Measurements from ENCODE around the gene ATP6V1E1. TPM values are rescaled to one million over a fixed set of nuclear protein-coding genes. Genes with fewer than 3 reads are reported as not detected.
"Not testable (repeated sequence)": the region's sequence is repeated elsewhere in the genome, so short reads cannot be mapped to it uniquely, and the experiment has no call there.

The ATP6V1E1 gene
- polyA plus RNA-seq, 3 donors from 2014 or later: 128 to 163 (median 141) TPM

GRCh38 chr22:17642357-17642756 is 13.8 kb upstream of the ATP6V1E1 start:
- H3K36me3 Mint-ChIP-seq, H3K9me3 Mint-ChIP-seq, H3K27ac Mint-ChIP-seq, DNase-seq, H3K4me3 Mint-ChIP-seq: not testable (repeated sequence)
- peaks cover 30 to 34% of the 10 kb centered on the region in 2 donors for H3K4me1 Mint-ChIP-seq
- peaks cover 4 to 15% (median 7%) of the 10 kb centered on the region in 3 donors for H3K27me3 Mint-ChIP-seq (ENCODE audit: low read depth in 3 of 3)

- no peak for DNase-seq
- peak overlapping the region in 1 of 5 donors; percentile 43 for H3K4me3 Mint-ChIP-seq
- peak overlapping the region in 3 of 6 donors; percentile 35 to 81 (median 65) for H3K27ac Mint-ChIP-seq
- peaks cover 0 to 4% (median 0%) of the 10 kb centered on the region in 3 donors for H3K36me3 Mint-ChIP-seq
- peaks cover 30 to 34% of the 10 kb centered on the region in 2 donors for H3K4me1 Mint-ChIP-seq
- H3K27me3 Mint-ChIP-seq (ENCODE audit: low read depth in 3 of 3): peaks cover 4 to 15% (median 7%) of the 10 kb centered on the region in 3 donors
- H3K9me3 Mint-ChIP-seq: no peaks in the 10 kb centered on the region
Measured at GRCh38 chr22:17641269-17641668, 12.7 kb upstream of the ATP6V1E1 start.

- Mint-ChIP-seq H3K27me3 (ENCODE audit: low read depth in 3 of 3) (peaks cover 4 to 17% (median 7%) of the 10 kb centered on the region in 3 donors), H3K36me3 (no peaks in the 10 kb centered on the region), H3K4me3 (peak overlapping the region; percentile 88 to 94 (median 91)), H3K9me3 (no peaks in the 10 kb centered on the region), H3K27ac (peak overlapping the region; percentile 97 to 98 (median 97)), H3K4me1 (peaks cover 27 to 30% of the 10 kb centered on the region in 2 donors)
- DNase-seq: peak in 2 of 3 donors; percentile 30 to 34
Measured at GRCh38 chr22:17639247-17639741, 10.7 kb upstream of the ATP6V1E1 start.

- Mint-ChIP-seq H3K36me3 (no peaks in the 10 kb centered on the region), H3K9me3 (no peaks in the 10 kb centered on the region), H3K27ac (peak within 1 kb of the TSS; percentile 97 to 98 (median 97)), H3K4me3 (peak within 1 kb of the TSS; percentile 88 to 94 (median 91)), H3K27me3 (ENCODE audit: low read depth in 3 of 3) (peaks cover 4 to 17% (median 7%) of the 10 kb centered on the region in 3 donors), H3K4me1 (peaks cover 27 to 30% of the 10 kb centered on the region in 2 donors)
- peak; percentile 87 to 88 (median 87) for DNase-seq
Measured at GRCh38 chr22:17638432-17639246, 10.1 kb upstream of the ATP6V1E1 start, which contains the start of gene BCL2L13. TSS of gene BCL2L13 (plus strand) at chr22:17638757. CDS start at chr22:17655712, 16,955 bp downstream.

- Mint-ChIP-seq H3K9me3 (no peaks in the 10 kb centered on the region), H3K27me3 (ENCODE audit: low read depth in 3 of 3) (peaks cover 4 to 17% (median 7%) of the 10 kb centered on the region in 3 donors), H3K27ac (peak overlapping the region; percentile 97 to 98 (median 97)), H3K4me3 (peak overlapping the region; percentile 88 to 94 (median 91)), H3K36me3 (no peaks in the 10 kb centered on the region), H3K4me1 (peaks cover 27 to 30% of the 10 kb centered on the region in 2 donors)
- DNase-seq: no peak
Measured at GRCh38 chr22:17638182-17638431, 9.6 kb upstream of the ATP6V1E1 start.

GRCh38 chr22:17637490-17638181 is 9.1 kb upstream of the ATP6V1E1 start:
- DNase-seq: no peak
- H3K36me3 Mint-ChIP-seq: no peaks in the 10 kb centered on the region
- H3K27ac Mint-ChIP-seq: peak overlapping the region; percentile 97 to 98 (median 97)
- H3K4me1 Mint-ChIP-seq: peaks cover 26 to 27% of the 10 kb centered on the region in 2 donors
- H3K9me3 Mint-ChIP-seq: no peaks in the 10 kb centered on the region
- peaks cover 4 to 17% (median 7%) of the 10 kb centered on the region in 3 donors for H3K27me3 Mint-ChIP-seq (ENCODE audit: low read depth in 3 of 3)
- H3K4me3 Mint-ChIP-seq: peak overlapping the region; percentile 88 to 94 (median 91)

GRCh38 chr22:17636850-17637249 is 8.3 kb upstream of the ATP6V1E1 start:
- Mint-ChIP-seq H3K27me3 (ENCODE audit: low read depth in 3 of 3) (peaks cover 4 to 17% (median 7%) of the 10 kb centered on the region in 3 donors), H3K27ac (peak overlapping the region in 1 of 6 donors; percentile 26), H3K4me1 (peaks cover 26 to 27% of the 10 kb centered on the region in 2 donors)
- H3K9me3 Mint-ChIP-seq, H3K36me3 Mint-ChIP-seq, DNase-seq, H3K4me3 Mint-ChIP-seq: not testable (repeated sequence)

GRCh38 chr22:17634696-17635095 is 6.1 kb upstream of the ATP6V1E1 start:
- Mint-ChIP-seq H3K4me3 (no peak overlapping the region), H3K4me1 (peaks cover 18 to 20% of the 10 kb centered on the region in 2 donors), H3K27ac (no peak overlapping the region), H3K36me3 (no peaks in the 10 kb centered on the region), H3K27me3 (ENCODE audit: low read depth in 3 of 3) (peaks cover 7 to 17% (median 8%) of the 10 kb centered on the region in 3 donors), H3K9me3 (no peaks in the 10 kb centered on the region)
- DNase-seq: no peak

- Mint-ChIP-seq H3K27ac (no peak overlapping the region), H3K4me3 (no peak overlapping the region), H3K4me1 (peaks cover 16 to 20% of the 10 kb centered on the region in 2 donors), H3K27me3 (ENCODE audit: low read depth in 3 of 3) (peaks cover 7 to 13% (median 8%) of the 10 kb centered on the region in 3 donors), H3K9me3 (no peaks in the 10 kb centered on the region), H3K36me3 (no peaks in the 10 kb centered on the region)
- DNase-seq: no peak
Measured at GRCh38 chr22:17633998-17634323, 5.4 kb upstream of the ATP6V1E1 start.

GRCh38 chr22:17633217-17633997 is 4.9 kb upstream of the ATP6V1E1 start:
- peaks cover 20 to 23% of the 10 kb centered on the region in 2 donors for H3K4me1 Mint-ChIP-seq
- H3K27me3 Mint-ChIP-seq (ENCODE audit: low read depth in 3 of 3): peaks cover 8 to 14% (median 9%) of the 10 kb centered on the region in 3 donors
- H3K9me3 Mint-ChIP-seq: no peaks in the 10 kb centered on the region
- H3K27ac Mint-ChIP-seq: no peak overlapping the region
- no peaks in the 10 kb centered on the region for H3K36me3 Mint-ChIP-seq
- no peak overlapping the region for H3K4me3 Mint-ChIP-seq
- DNase-seq: no peak

- Mint-ChIP-seq H3K27ac (no peak overlapping the region), H3K4me3 (peak overlapping the region in 1 of 5 donors; percentile 46)
Measured at GRCh38 chr22:17631076-17631565, 2.6 kb upstream of the ATP6V1E1 start.

GRCh38 chr22:17629641-17630040 is 1.1 kb upstream of the ATP6V1E1 start:
- no peaks in the 10 kb centered on the region for H3K9me3 Mint-ChIP-seq
- H3K4me3 Mint-ChIP-seq: peak overlapping the region in 4 of 5 donors; percentile 11 to 97 (median 62)
- peaks cover 6 to 8% (median 7%) of the 10 kb centered on the region in 3 donors for H3K27me3 Mint-ChIP-seq (ENCODE audit: low read depth in 3 of 3)
- H3K4me1 Mint-ChIP-seq: peaks cover 27 to 33% of the 10 kb centered on the region in 2 donors
- H3K27ac Mint-ChIP-seq: peak overlapping the region in 5 of 6 donors; percentile 60 to 100 (median 97)
- no peak for DNase-seq
- no peaks in the 10 kb centered on the region for H3K36me3 Mint-ChIP-seq

More at GRCh38 chr22:17631076-17631565, 2.6 kb upstream of the ATP6V1E1 start:
- Mint-ChIP-seq H3K36me3 (no peaks in the 10 kb centered on the region), H3K9me3 (no peaks in the 10 kb centered on the region), H3K27me3 (ENCODE audit: low read depth in 3 of 3) (peaks cover 6 to 8% (median 8%) of the 10 kb centered on the region in 3 donors), H3K4me1 (peaks cover 16 to 21% of the 10 kb centered on the region in 2 donors)
- no peak for DNase-seq

GRCh38 chr22:17629173-17629489 is 582 bp upstream of the ATP6V1E1 start:
- Mint-ChIP-seq H3K27ac (peak overlapping the region; percentile 97 to 100 (median 99)), H3K4me3 (peak overlapping the region; percentile 93 to 99 (median 95)), H3K9me3 (no peaks in the 10 kb centered on the region), H3K36me3 (no peaks in the 10 kb centered on the region), H3K4me1 (peaks cover 30 to 35% of the 10 kb centered on the region in 2 donors), H3K27me3 (ENCODE audit: low read depth in 3 of 3) (peaks cover 6 to 8% (median 7%) of the 10 kb centered on the region in 3 donors)
- DNase-seq: no peak

Measured in immature natural killer cell (primary cell).